H1 (cell line): ENCODE results near the gene TRABD. TPM values are rescaled to one million over a fixed set of nuclear protein-coding genes. Genes with fewer than 3 reads are reported as not detected.

Experiments used
- CTCF ChIA-PET: fragments of 300-600 bp; sonication (Branson Sonifier 250); formaldehyde crosslinking; loops from one replicate; lab custom pipeline; 2021; ENCODE audit not compliant: partially characterized antibody; lab: Charles Lee
- POLR2A ChIA-PET: fragments of 300-600 bp; sonication (Branson Sonifier 250); formaldehyde crosslinking; loops from one replicate; lab custom pipeline; 2021; ENCODE audit warnings: inconsistent platforms; ENCODE audit not compliant: partially characterized antibody; lab: Charles Lee
- DNase-seq, 2 experiments: peaks; one replicate each; pipeline versions ENCODE4 v3.0.0 to v3.0.0-alpha.2; 2010 to 2022; ENCODE audit warnings: low spot score in 2 of 2, low read depth in 1 of 2, mixed read lengths in 1 of 2
- FAIRE-seq: peaks from 2 replicates; lab custom pipeline; 2011; peaks lifted over from hg19 to GRCh38; lab: Jason Lieb, UNC
- H2AFZ ChIP-seq: 2 replicates; pipeline ENCODE4 v1.8.1; 2012; ENCODE audit warnings: low read length, inconsistent platforms
- H2AK5ac ChIP-seq: 2 replicates; pipeline ENCODE4 v1.6.1; 2013; ENCODE audit warnings: low read depth, low read length
- H2BK120ac ChIP-seq: replicated peaks from 2 replicates; pipeline ENCODE3; 2013; ENCODE audit warnings: low read depth, low read length, inconsistent platforms
- H2BK12ac ChIP-seq: 2 replicates; pipeline ENCODE4 v1.6.1; 2013; ENCODE audit warnings: low read depth, low read length
- H2BK15ac ChIP-seq: 2 replicates; pipeline ENCODE4 v1.6.1; 2013; ENCODE audit warnings: low read length
- H2BK20ac ChIP-seq: 2 replicates; pipeline ENCODE4 v1.6.1; 2013; ENCODE audit warnings: low read length
- H2BK5ac ChIP-seq: 2 replicates; pipeline ENCODE4 v1.6.1; 2013; ENCODE audit warnings: low read depth, low read length
- H3K14ac ChIP-seq: 2 replicates; pipeline ENCODE4 v1.6.1; 2013; ENCODE audit warnings: inconsistent platforms; ENCODE audit not compliant: insufficient read length
- H3K18ac ChIP-seq: 2 replicates; pipeline ENCODE4 v1.6.1; 2013; ENCODE audit warnings: low read length; ENCODE audit errors: extremely low read depth
- H3K23ac ChIP-seq: 2 replicates; pipeline ENCODE4 v1.6.1; 2013; ENCODE audit warnings: inconsistent platforms; ENCODE audit not compliant: insufficient read length
- H3K23me2 ChIP-seq: 2 replicates; pipeline ENCODE4 v1.6.1; 2013; ENCODE audit warnings: low read depth, low read length
- H3K27ac ChIP-seq: 2 replicates; pipeline ENCODE4 v1.6.1; 2011; ENCODE audit warnings: low read depth, low read length, inconsistent platforms
- H3K27me3 ChIP-seq, 4 experiments: replicated peaks in 1 of 4; 1 replicate in 1 of 4; 2 replicates in 3 of 4; pipeline versions ENCODE4 v1.6.1 to v1.8.1; 2011 to 2013; ENCODE audit warnings: low read length in 3 of 4, mild to moderate bottlenecking in 3 of 4, inconsistent platforms in 2 of 4, mixed read lengths in 2 of 4, moderate library complexity in 1 of 4; ENCODE audit not compliant: control insufficient read depth in 3 of 4, insufficient read depth in 3 of 4; ENCODE audit errors: extremely low read depth in 1 of 4
- H3K36me3 ChIP-seq, 4 experiments: 2 replicates each; pipeline versions ENCODE4 v1.6.1 to v1.8.1; 2011 to 2013; ENCODE audit warnings: mild to moderate bottlenecking in 4 of 4, low read length in 3 of 4, moderate library complexity in 2 of 4, control low read depth in 1 of 4, inconsistent platforms in 1 of 4; ENCODE audit not compliant: insufficient read depth in 4 of 4, control insufficient read depth in 2 of 4
- H3K4ac ChIP-seq: replicated peaks from 2 replicates; pipeline ENCODE3; 2013; ENCODE audit warnings: low read length, low read depth, mixed read lengths, inconsistent platforms; ENCODE audit not compliant: insufficient read length
- H3K4me1 ChIP-seq, 4 experiments: replicated peaks in 1 of 4; 1 replicate in 1 of 4; 2 replicates in 3 of 4; pipeline versions ENCODE4 v1.6.1 to v1.8.1; 2011 to 2013; ENCODE audit warnings: low read length in 3 of 4, inconsistent platforms in 2 of 4, mixed read lengths in 1 of 4; ENCODE audit not compliant: insufficient read depth in 4 of 4, control insufficient read depth in 3 of 4
- H3K4me2 ChIP-seq, 2 experiments: 2 replicates each; pipeline versions ENCODE4 v1.6.1 to v1.8.1; 2011 to 2013; ENCODE audit warnings: low read depth in 2 of 2, low read length in 2 of 2, control low read depth in 1 of 2, inconsistent platforms in 1 of 2, mild to moderate bottlenecking in 1 of 2; ENCODE audit not compliant: insufficient read depth in 1 of 2
- H3K4me3 ChIP-seq, 4 experiments: fragments of 200-600, 300-600 bp in 1 of 4; sonication (generic), shearing (Covaris generic), sonication (Bioruptor Twin) in 1 of 4; 2 replicates each; pipeline versions ENCODE4 v1.5.1 to v1.8.1; 2011 to 2016; ENCODE audit warnings: low read length in 4 of 4, low read depth in 3 of 4, control low read depth in 2 of 4, inconsistent platforms in 2 of 4, mild to moderate bottlenecking in 2 of 4, mixed read lengths in 1 of 4, moderate library complexity in 1 of 4; ENCODE audit not compliant: insufficient read depth in 2 of 4; ENCODE audit errors: extremely low read depth in 1 of 4
- H3K56ac ChIP-seq: replicated peaks from 2 replicates; pipeline ENCODE3; 2013; ENCODE audit warnings: low read depth, mild to moderate bottlenecking, mixed read lengths, low read length, inconsistent platforms; ENCODE audit not compliant: insufficient read length
- H3K79me1 ChIP-seq: 2 replicates; pipeline ENCODE4 v1.6.1; 2013; ENCODE audit warnings: low read depth, low read length, control low read depth
- H3K79me2 ChIP-seq, 2 experiments: 2 replicates each; pipeline versions ENCODE4 v1.6.1 to v1.8.1; 2012 to 2013; ENCODE audit warnings: low read length in 2 of 2, mild to moderate bottlenecking in 2 of 2, inconsistent platforms in 1 of 2; ENCODE audit not compliant: insufficient read depth in 2 of 2, control insufficient read depth in 1 of 2
- H3K9ac ChIP-seq, 4 experiments: replicated peaks in 1 of 4; 1 replicate in 1 of 4; 2 replicates in 3 of 4; pipeline versions ENCODE4 v1.6.1 to v1.8.1; 2011 to 2013; ENCODE audit warnings: low read depth in 3 of 4, low read length in 3 of 4, control low read depth in 2 of 4, mild to moderate bottlenecking in 2 of 4, moderate library complexity in 2 of 4, inconsistent platforms in 1 of 4; ENCODE audit errors: extremely low read depth in 1 of 4
- H3K9me3 ChIP-seq, 2 experiments: 2 replicates each; pipeline versions ENCODE4 v1.6.1 to v1.8.1; 2012 to 2013; ENCODE audit warnings: mild to moderate bottlenecking in 2 of 2, moderate library complexity in 2 of 2, control low read depth in 1 of 2, inconsistent platforms in 1 of 2, low read depth in 1 of 2, low read length in 1 of 2, mixed read lengths in 1 of 2; ENCODE audit not compliant: insufficient read depth in 2 of 2
- H4K20me1 ChIP-seq, 2 experiments: replicated peaks in 1 of 2; 2 replicates each; pipeline versions ENCODE3 to v1.8.1; 2011 to 2013; ENCODE audit warnings: inconsistent platforms in 2 of 2, low read length in 2 of 2, mild to moderate bottlenecking in 1 of 2; ENCODE audit not compliant: insufficient read depth in 2 of 2, control insufficient read depth in 1 of 2
- H4K5ac ChIP-seq: 2 replicates; pipeline ENCODE4 v1.6.1; 2013; ENCODE audit warnings: low read length, low read depth, mixed read lengths, inconsistent platforms; ENCODE audit not compliant: insufficient read length
- H4K8ac ChIP-seq: 2 replicates; pipeline ENCODE4 v1.8.0; 2013; ENCODE audit warnings: mild to moderate bottlenecking, moderate library complexity, low read length, inconsistent platforms; ENCODE audit not compliant: insufficient read depth; ENCODE audit errors: extremely low read depth
- H4K91ac ChIP-seq: replicated peaks from 2 replicates; pipeline ENCODE3; 2013; ENCODE audit warnings: low read length, mixed read lengths, inconsistent platforms; ENCODE audit not compliant: insufficient read length
- CHD2 ChIP-seq: IDR thresholded peaks from 2 replicates; pipeline ENCODE4 v1.6.1; 2012; ENCODE audit warnings: low read length, improper control_type of control experiment
- CREB1 ChIP-seq: IDR thresholded peaks from 2 replicates; pipeline ENCODE4 v1.6.1; 2012; ENCODE audit warnings: inconsistent platforms
- JUND ChIP-seq: IDR thresholded peaks from 2 replicates; pipeline ENCODE4 v1.6.1; 2011; ENCODE audit warnings: mild to moderate bottlenecking, improper control_type of control experiment, low read length
- WGBS, 2 experiments: shearing (Covaris generic) in 1 of 2; methylation state at CpG; one replicate each; pipeline versions ENCODE4 v1.1.6 to v1.1.7; 2013 to 2015; ENCODE audit warnings: low lambda C conversion rate in 2 of 2, mixed read lengths in 2 of 2, inconsistent platforms in 1 of 2, low coverage in 1 of 2, missing lambda C conversion rate in 1 of 2; ENCODE audit not compliant: insufficient replicate concordance in 2 of 2, insufficient coverage in 1 of 2, insufficient read length in 1 of 2; ENCODE audit errors: extremely low coverage in 1 of 2, missing lambda C conversion rate in 1 of 2; 5-methylcytosine and 5-hydroxymethylcytosine counted together
- polyA plus RNA-seq, 7 experiments: library from polyadenylated mRNA; depleted of rRNA in 3 of 7; stranded (reverse) in 5 of 7; unstranded in 2 of 7; fragments of >200 nt in 5 of 7; fragments of 200-250 nt in 2 of 7; gene quantifications; 1 replicate in 5 of 7; 2 replicates in 1 of 7; 4 replicates in 1 of 7; pipeline versions ENCODE4 v1.2.1 to v1.2.3, GENCODE V29; 2011 to 2013; ENCODE audit warnings: missing spikeins in 2 of 7, mixed read lengths in 2 of 7
- total RNA-seq: library from RNA; stranded (reverse); fragmentation: NEBNext Ultra II Directional; extraction: Animal tissue kit (Norgen Biotek cat#: 25700); gene quantifications from 2 replicates; pipeline ENCODE4 v1.2.1, GENCODE V29; 2021

Gene TRABD
- total and polyA plus RNA-seq, 2 of the 8 experiments (the other 6 are each of a cell fraction or from before 2014, with no cell fraction given), result 44.2 to 57.5 TPM

DNA sequence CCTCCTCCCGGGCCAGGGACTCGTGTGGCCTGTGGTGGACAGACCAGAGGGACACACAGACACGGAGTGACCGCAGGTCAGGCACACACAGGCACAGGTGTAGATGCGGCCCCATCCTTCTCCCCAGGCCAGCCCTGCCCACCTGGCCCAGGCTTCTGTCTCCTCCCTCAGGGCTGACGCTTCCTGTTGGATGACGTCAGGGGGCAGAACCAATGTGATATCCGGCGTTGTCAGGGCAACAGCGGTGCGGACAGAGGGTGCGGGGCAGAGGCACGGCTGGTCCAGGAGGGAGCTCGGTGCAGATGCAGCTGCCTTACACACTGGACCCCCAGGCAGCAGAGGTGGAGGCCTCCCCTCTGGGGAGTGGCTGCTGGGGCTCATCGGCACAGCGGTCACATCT lies 62.0 kb downstream of the TRABD start:
- H3K27ac ChIP-seq, result no peak overlapping the region
- peaks cover 4 to 17% of the 10 kb centered on the region in 2 experiments; a peak in 3 of 4 replicates for H3K79me2 ChIP-seq
- H2BK15ac ChIP-seq, result 0 out of 2 replicates have a peak overlapping the region, but pooled peaks have one; percentile 29
- no peak overlapping the region for H2BK12ac ChIP-seq
- peaks cover 13% of the 10 kb centered on the region for H3K79me1 ChIP-seq
- no peak overlapping the region for H4K91ac ChIP-seq
- CTCF ChIA-PET, result interaction anchor here (0.7 to 1.6 kb wide), 5 partner anchors 15 to 278 kb away, joined by 3 to 4 read pairs (median 3); partner anchors contain the start of gene SCO2
- H2BK5ac ChIP-seq, result no peak overlapping the region
- H3K56ac ChIP-seq, result no peak overlapping the region
- H4K20me1 ChIP-seq, result peaks cover 2 to 23% of the 10 kb centered on the region in 2 experiments
- H4K5ac ChIP-seq, result no peak overlapping the region
- TF ChIP-seq CREB1 (peak; percentile 80), JUND (0 out of 2 replicates have a peak, but pooled peaks have one; percentile 42), CHD2 (no peak)
- 72% methylated on average over 15 of the region's 16 CpGs; no CpG with 5 or more reads in 1 of the 2 experiments for WGBS, 2 experiments
- H3K23ac ChIP-seq, result no peak overlapping the region
- no peaks in the 10 kb centered on the region for H3K36me3 ChIP-seq
- peaks cover 24% of the 10 kb centered on the region for H3K23me2 ChIP-seq
- no peaks in the 10 kb centered on the region for H3K27me3 ChIP-seq
- peak in 1 of 2 experiments; percentile 81 for DNase-seq
- no peak overlapping the region for H3K4me3 ChIP-seq
- H2AK5ac ChIP-seq, result no peak overlapping the region
- peaks cover 0 to 26% (median 20%) of the 10 kb centered on the region in 4 experiments; a peak in 6 of 7 replicates for H3K4me1 ChIP-seq
- H3K14ac ChIP-seq, result no peak overlapping the region
- POLR2A ChIA-PET, result interaction anchor here (0.6 to 2.6 kb wide), 6 partner anchors 12 to 494 kb away, joined by 3 to 7 read pairs (median 4); partner anchors contain the start of genes MAPK12 and MLC1
- H2AFZ ChIP-seq, result no peak overlapping the region
- no peak for FAIRE-seq
- peak overlapping the region in 1 of 2 experiments; percentile 28; a peak in 1 of 4 replicates for H3K4me2 ChIP-seq
- no peaks in the 10 kb centered on the region for H3K9me3 ChIP-seq
- no peak overlapping the region for H3K4ac ChIP-seq
- peak overlapping the region in 2 of 4 experiments; percentile 20 to 38; a peak in 2 of 7 replicates for H3K9ac ChIP-seq
- H4K8ac ChIP-seq, result no peak overlapping the region
- H2BK120ac ChIP-seq, result no peak overlapping the region
- H3K18ac ChIP-seq, result no peak overlapping the region
- no peak overlapping the region for H2BK20ac ChIP-seq
